CD4-positive, alpha-beta T cell treated with Interleukin-2 at 100 ng/mL for 4 hours (primary cell): ENCODE data around the gene VIPR2.

Experiments used
- DNase-seq: peaks from one replicate; pipeline ENCODE4 v3.0.0-alpha.2; 2020; ENCODE audit warnings: low spot score

VIPR2 gene

DNA sequence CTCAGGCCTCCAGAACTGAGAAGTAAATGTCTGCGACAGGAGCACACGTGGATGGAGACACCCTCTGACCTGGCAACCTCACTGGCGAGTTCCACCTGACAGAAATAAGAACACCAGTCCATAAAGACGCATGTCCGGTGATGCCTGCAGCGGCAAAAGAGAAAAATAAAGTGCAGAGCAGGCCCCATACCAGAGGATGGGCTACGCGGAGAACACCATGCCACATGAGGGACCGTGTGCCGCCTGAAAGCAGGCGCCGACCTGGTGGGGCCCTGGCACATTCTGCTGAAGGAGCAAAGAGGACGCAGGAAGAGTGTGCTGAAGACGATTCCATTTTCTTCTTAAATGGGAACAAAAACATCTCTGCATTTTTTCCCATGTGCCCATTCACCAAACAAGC lies 105.0 kb downstream of the VIPR2 start:
- no peak for DNase-seq

DNA sequence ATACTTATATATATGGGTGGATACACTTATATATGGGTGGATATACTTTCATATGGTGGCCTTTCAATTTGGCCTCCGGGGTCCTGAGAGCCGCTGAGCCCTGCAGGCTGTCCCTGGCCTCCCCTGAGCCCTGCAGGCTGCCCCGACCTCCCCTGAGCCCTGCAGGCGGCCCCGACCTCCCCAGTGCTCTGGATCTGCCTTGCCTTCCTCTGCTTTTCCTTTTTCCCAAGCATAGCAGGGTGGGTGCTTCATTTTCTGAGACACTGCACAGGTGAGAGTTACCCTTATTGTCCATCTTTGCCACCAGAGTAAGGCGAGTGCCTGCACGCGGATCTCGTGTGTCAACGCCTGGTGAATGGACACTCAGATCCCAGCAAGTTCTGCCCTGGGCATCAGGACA lies 106.6 kb downstream of the VIPR2 start:
- no peak for DNase-seq

DNA sequence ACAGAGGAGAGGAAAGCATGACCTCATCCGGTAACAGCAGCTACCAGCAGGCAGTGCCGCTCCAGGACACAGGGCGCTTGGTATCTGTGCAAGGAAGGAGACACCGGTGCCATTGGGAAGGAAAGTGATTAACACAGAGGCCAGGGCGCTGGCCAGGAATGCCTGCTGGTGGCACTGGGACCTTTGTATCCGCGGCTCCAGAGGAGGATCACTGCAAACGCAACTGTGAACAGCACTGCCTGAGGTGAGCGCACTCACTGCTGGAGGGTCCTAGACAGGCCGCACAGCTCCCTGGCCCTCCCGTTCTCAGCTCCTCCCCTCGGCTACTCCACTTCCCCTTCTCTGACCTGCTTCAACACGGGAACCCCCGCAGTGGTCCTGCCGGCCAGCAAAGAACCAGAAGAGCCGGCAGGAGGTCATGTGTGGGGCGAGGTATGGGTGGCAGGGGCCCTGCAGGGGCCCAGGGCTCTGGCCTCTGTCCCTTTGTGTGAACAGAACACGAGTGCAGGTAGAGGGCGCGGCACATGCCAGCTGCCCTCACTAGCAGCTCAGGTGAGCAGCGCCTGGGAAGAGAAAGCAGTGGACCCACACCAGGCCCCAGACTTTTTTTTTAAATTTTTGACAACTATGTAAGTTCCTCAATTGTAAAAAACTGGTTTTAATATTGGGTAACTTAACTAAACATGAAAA lies 107.6 kb downstream of the VIPR2 start:
- no peak for DNase-seq

DNA sequence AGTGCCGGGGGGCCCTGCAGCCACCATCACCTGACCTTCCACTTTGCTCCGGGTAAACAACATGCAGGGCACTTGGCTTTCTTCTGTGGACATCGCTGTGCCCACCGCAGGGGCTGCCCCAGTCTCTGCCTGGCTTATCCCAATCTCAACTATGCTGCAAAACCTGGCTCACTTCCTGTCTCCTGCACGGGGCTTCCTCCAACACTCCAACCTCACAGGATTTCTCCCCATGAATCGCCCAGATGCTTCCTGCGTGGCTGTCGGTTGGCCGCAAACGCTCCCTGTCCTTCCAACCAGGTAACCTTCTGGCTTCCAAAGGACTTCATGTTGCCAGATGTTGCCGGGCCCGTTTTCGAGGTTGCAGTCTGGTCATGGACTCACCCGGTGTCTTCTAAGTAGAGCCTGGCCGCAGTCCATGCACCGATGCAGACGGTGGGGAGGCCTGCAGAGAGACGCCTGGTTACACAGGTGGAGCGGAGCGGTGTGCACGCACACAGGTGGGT lies 109.0 kb downstream of the VIPR2 start:
- DNase-seq: no peak

DNA sequence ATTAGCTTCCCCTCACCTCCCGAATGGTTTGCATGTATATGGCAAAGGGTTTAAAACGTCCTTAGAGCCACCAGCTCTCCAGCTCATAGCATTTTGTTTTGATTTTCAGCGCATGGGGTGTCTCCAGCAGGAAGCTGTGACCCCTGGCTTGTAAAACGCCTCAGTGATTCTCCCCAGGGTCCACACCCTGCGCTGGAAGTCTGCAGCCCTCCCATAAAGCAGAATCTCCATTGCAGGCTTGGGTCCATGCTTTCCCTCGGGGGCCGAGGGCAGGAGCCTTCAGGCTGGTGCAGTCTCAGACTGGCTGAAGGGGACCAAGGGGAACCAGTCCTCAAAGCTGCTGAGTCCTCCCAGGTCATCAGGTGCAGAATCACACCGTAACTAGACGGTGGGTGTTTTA lies 109.7 kb downstream of the VIPR2 start:
- DNase-seq: no peak

DNA sequence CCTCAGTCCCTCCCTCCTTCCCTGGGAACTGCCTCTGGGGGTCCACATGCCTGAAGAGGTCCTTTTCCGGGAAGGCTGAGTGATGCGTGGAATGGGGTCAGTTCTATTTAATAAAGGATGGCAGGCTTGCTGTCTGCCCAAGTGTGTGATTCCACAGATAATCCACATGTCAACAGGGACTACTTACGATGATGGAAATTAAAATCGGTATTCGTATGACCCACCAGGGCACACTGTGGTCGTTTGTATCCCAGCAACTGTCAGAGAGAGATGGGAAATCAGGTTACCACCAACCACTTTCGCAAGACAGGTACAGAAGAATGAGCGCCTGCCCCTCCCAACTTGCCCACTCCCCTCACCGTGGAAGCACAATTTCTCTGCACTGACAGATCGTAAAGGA lies 110.3 kb downstream of the VIPR2 start:
- no peak for DNase-seq

DNA sequence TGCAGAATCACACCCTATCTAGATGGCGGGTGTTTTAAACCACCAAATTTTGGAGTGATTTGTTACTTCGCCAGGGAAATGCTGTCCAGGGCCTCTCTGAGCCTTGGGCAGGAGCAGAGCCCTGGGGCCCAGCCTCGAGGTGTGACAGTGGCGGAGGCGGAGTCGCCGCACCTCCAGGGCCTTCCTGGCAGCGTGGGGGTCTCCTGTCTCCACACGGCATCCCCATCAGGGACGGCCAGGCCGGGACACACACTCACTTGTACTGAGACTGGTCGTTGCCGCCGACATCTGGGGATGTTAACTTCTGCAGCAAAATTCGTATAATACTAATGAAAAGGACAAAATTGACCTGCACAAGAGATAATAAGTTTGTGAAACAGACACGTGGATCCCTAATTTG lies 110.7 kb downstream of the VIPR2 start:
- no peak for DNase-seq

DNA sequence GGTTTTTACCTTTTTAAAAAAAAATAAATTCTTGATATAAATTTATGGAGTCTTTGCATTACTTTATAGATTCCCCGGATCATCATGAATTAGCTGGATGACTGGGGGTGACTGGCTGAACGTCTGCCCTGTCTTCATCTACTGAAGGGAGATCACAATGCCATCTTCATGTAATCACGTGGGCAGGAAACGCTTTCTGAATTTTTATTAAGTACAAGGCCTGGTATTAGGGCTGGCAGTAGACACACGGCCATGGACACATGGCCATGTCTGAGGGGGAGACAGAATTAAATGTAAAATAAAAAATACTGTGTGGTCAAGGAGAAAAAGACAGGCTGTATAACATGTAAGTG lies 111.2 kb downstream of the VIPR2 start:
- no peak for DNase-seq

DNA sequence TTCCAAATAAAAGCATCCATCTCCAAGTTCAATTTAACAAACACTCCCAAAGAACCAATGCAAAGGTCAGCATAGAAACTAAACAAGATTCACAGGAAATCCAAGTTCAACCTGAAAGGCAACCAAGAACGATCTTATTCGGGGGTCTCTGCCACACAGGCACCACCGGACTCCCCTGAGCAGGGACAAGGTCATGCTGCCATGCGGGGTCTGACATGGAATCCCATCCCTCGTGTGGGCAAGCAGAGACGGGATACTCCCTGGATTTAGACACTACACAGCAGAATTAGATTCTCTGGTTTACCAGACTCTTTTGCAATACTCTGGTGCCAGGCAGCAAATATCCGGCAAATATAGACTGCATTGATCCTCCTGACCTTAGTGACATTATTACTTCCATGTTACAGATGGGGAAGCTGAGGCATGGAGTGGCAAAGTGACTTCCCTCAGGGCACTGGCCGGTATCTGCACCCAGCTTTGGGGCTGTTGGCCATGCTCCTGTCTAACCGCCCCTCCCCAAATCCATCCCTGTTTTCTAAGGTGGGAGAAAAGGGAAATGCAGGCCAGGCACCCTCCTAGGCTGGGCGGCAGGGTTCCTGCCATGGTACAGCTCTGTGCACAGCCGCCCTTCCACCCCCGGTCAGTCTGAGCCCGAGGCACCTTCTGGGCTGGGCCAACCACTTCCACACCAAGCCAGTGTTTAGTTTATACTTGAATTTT lies 111.8 kb downstream of the VIPR2 start:
- DNase-seq: no peak

DNA sequence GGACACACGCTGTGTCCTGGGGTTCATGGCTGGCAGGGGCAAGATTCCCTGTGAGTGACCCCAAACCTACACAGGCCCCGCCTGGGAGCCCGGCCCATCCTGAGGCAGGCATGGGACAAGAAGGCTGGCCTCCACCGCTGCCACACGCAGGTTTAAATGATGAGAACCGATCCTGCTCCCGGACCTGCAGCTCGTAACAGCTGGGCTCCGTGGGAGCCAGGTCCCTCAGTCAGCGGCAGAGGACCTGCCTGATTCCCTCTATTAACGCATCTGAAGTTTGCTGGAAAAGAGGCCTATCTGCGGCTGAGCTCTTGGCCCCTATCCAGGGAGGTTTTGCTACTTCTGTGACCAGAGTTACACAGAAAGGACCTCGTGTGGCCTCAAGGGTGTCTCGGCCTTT lies 112.3 kb downstream of the VIPR2 start:
- DNase-seq: no peak

DNA sequence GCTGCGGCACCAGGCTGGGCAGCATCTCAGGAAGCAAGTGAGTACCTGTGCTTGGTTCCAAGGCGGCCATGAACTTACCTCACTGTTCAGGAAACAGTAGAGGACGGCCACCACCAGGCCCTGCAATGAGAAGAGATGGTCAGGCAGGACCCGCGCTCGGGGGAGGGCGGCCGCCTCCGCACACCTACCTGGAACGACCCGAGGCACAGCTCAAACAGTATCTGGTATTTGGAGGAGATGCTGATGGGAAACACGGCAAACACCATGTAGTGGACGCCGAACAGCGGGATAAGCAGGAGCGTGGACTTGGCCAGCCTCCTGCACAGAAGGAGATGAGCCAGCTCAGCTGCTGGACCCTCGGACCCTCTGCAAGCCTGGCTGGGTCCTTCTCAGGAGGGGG lies 112.9 kb downstream of the VIPR2 start:
- DNase-seq: no peak

DNA sequence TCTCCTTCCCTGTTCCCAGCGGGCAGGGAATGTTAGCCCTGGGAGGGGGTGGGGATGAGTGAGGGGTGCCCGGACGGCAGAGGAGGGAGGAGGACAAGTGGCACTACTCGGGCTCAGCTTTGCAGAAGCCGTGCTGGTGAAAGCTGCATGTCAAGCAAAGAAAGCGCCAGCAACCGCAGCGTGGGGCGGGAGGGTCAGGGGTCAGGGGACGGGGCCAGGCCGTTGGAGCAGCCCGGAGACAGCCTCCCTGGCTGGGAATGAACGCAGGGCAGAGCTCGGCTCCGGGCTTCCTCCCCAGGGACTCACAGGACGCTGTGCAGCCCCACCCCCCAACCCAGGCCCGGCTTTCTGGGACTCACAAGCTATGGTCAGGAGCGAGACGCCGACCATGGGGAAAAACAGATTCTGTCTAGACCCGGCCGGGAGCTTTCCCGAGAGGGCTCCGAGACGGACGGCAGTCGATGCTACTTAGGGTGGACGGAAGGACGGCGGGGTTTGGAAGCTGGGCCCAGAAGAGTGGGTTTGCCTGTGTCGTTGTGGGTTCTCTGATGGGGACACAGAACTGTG lies 113.4 kb downstream of the VIPR2 start:
- DNase-seq: no peak

DNA sequence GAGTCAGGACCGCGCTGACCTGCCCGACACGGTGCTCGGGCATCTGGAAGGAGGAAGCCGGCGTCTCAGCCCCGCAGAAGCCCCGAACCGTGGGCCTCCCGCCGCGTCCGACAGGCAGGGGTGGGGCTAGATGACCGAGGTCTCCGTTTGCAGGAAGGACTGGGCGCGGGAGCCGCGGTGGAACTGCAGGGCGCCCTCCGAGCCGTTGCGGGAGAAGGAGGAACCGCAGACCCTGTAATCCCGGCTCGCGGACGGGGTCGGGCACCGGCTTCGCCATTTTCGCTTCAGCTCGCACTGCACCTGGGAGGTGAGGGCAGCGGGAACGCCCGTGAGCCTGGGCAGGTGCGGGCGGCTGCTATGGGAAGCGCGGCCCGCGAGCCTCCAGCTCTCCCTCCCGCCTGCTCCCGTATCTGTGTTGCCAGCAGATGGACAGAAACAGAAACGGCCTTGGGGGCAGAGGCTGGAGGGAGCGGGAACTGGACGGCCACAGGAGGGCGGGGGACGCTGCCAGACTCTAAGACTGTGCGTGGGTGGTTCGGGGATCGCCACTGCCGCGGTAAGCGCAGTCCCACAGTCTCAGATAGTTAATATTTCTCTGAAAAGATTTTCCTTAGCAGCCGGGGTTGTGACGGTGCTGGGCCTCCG lies 114.1 kb downstream of the VIPR2 start:
- no peak for DNase-seq

DNA sequence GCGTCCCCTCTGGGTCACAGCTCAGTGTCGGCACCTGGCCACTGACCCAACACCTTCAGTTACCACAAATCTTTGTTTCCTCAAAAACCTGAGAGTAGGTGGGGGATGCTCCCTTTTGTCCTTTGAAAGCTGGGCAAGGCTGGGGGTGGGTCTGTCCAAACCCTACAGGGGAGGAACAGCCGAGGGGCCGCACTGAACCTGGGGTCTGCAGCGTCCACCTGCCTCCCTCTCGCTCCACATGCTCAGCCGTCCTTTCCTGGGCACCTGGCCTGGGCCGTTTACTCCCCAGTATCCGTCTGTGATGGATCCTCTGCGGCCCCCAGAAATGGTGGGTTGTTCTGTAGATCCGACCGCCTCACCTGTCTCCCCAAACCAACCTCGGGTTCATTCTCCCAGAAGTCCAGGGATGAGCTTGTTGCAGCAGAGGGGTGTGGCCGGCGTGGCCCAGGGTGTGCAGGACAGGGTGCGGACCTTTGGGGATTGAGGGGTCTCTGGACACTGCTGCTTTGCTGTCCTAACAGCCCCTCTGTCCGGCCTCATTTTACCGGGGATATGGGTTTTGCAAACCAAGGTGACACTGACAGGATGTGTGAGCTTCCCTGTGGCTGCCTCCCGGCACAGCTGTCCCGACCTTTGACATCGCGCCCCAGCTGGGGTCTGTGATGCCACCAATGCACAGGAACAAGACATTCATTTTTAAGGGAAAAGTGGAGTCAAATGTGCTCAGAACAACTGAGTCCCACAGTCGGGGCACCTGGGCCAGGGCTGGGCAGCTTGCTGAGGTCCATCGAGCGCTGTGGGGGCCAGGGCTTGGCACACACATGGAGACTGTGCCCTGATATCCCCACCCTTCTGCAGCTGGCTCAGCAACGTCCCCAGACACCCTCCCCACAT lies 115.9 kb downstream of the VIPR2 start:
- no peak for DNase-seq

DNA sequence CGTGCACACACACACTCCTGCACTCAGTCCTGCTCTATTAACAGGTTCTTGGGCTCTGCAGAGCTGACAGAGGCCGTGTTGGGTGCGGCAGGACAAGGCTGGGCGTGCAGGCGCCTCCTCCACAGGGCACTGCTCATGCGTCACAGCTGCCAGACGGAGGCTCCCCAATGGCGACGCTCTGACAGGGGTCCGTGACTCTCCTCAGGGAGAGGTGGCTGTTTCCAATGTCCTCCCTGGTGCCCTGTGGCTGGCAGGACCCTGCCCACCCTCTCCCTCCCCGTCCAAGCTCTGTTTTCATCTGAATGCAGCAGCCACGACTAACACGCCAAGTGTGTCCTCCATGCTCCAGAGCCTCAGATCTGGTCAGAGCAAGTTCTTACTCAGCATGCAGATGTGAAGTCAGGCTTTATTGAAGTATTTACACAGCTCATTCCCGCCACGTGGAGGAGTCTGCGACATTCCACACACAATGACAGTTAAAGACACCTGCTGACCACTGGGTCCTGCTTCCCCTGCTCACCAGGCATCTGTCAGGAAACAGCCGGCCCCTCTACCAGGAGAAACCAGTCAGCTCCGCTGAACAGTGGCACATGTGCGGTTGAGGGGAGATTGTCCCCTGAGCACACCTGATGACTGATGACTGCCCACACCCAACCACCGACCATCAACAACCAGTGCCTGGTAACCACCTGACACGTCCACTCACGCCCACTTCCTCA lies 116.7 kb downstream of the VIPR2 start:
- DNase-seq: no peak

DNA sequence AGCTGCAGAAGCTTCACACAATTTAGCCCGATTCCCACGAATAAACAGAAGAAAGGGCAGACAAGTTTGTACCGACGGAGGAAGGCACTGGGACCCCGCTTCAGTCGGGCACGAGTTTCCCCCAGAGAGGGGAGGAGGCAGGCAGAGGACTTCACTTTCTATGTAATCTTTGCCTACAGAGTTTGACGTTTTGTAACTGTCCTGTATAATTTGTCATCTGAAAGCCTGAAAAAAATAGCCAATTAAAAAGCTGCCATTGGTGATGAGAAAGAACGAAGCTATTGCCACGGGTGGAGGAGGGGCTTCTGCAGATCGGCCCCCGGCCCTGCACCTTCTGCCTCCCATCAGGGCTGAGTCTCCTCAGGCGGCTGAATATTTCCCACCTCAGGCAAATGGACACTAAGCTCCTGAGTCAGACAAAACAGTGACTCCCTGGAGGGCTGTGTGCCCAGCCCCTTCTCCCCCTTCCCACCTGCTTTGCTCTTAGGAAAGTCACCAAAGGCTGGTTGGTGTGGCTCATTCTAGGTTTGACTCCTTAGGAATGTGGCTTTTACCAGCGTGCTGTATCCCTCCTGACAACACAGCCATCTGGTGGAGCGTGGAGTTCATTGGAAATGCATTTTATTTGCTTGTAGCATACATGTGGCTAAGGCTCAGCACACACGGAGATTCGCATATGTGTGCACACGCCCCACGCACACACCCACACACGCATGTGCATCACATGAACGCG lies 117.4 kb downstream of the VIPR2 start:
- DNase-seq: no peak

DNA sequence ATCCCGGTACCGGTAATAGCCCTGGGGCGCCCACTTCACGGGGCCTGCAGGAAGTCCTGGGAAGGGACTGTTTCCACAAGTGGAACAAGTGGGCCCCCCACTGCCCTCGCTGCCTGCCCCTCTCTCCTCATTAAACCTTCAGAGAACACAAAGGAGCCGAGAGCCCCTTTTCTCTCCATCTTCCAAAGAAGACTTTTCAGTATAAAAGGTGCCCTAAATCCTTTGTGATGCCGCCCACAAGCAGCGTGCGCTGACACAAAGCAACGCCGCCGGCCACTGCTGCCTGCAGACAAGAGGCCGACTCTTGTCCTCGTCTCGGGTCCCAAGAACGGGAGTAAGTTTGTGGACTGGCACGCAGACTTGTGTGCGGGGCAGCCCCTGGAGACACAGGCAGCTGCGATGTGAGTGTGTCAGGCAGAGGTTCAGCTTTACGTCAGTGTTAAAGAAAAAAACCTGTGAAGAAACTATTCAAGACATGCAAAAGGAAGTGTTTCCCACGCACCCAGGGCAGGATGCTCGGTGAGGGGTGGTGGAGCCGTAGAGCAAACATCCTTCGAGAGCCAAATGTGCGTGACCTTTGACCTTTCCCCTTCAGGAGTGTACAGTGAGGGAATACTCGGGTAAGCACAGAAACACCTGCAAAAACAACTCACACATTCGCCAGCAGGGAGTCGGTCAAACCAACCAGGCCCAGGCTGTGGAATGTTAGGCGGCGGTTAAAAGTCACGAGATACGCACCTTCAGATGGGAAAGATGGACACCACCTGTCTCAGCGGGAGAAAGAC lies 118.2 kb downstream of the VIPR2 start:
- no peak for DNase-seq

DNA sequence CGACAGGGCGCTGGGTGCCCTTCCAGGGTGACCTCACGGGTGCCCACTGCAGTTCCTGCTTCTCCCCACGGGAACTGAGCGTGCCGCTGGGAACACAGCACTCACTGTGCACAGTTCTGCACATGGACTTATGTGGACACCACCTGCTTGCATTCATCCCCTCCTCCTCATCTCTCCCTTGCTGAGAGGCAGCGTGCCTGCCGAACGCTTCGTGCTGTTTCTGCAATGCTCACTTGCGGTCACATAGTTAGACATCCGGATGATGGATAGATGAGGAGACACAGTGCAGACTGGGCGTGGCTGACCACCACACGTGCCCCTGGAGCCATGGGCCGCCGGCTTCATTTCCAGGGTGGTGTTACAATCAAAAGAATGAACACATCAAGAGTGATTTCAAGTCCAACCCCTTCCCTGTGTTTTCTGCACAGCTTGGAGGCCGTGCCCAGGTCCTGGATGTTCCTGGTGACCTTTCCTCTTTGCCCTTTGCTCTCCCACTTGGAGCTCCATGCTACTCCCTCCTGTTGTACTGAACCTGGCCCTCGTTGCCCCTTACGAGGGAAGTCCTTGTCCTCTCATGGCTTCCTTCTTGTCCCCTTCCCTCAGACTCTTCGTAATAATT lies 119.4 kb downstream of the VIPR2 start:
- no peak for DNase-seq

DNA sequence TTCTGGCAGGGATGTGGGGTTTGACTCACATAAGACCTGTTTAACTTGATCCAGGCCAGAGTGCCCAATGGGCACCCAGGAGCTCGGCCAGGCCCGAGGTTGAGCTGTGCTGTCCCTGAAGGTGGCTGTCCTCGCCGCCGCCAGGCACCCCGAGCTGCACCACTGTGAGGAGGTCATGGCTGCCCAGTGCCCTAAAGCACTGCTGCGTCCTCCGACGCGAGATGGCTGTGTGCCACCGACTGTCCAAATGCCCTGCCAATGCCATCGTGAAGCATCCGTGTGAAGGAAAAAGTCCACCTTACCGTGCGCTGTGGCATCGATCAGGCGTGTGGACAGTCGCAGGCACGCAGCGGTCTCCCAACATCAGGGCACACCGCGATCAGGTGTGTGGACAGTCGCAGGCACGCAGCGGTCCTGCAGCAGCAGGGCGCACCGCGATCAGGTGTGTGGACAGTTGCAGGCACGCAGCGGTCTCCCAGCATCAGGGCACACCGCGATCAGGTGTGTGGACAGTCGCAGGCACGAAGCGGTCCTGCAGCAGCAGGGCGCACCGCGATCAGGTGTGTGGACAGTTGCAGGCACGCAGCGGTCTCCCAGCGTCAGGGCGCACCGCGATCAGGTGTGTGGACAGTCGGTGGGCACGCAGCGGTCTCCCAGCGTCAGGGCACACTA lies 120.3 kb downstream of the VIPR2 start:
- no peak for DNase-seq
